Glomerular endothelial cell (primary cell): Measurements from ENCODE around the gene BRS3. TPM values are rescaled to one million over a fixed set of nuclear protein-coding genes. Genes with fewer than 3 reads are reported as not detected.

ENCODE experiments used
- DNase-seq: peaks from one replicate; pipeline ENCODE4 v3.0.0-alpha.2; 2011; ENCODE audit warnings: low read depth, low spot score; ENCODE audit errors: extremely low read depth
- total RNA-seq: library from RNA; depleted of rRNA; stranded (reverse); fragments of >200 nt; gene quantifications from 2 replicates; pipeline ENCODE4 v1.2.3, GENCODE V29; 2015

BRS3 gene
- total RNA-seq, 1 donor from 2014 or later: not detected

- no peak for DNase-seq
These were observed 5.3 kb downstream of the BRS3 start for GRCh38 chrX:136493011-136493410.

GRCh38 chrX:136495043-136495442 lies 7.3 kb downstream of the BRS3 start:
- DNase-seq: no peak

- no peak for DNase-seq
These were observed 8.5 kb downstream of the BRS3 start for GRCh38 chrX:136496186-136496763.

GRCh38 chrX:136496764-136497555 lies 9.2 kb downstream of the BRS3 start:
- peak; percentile 39 for DNase-seq

- DNase-seq: no peak
These were observed 9.9 kb downstream of the BRS3 start, which contains the start of gene HTATSF1 for GRCh38 chrX:136497556-136498052. Gene HTATSF1 (plus strand): TSS chrX:136497592. CDS start chrX:136497685, 93 bp downstream.

- no peak for DNase-seq
These were observed 31.3 kb downstream of the BRS3 start for GRCh38 chrX:136519069-136519468.

GRCh38 chrX:136523770-136524169 lies 36.0 kb downstream of the BRS3 start:
- DNase-seq: no peak

- DNase-seq: no peak
These were observed 38.2 kb downstream of the BRS3 start for GRCh38 chrX:136525738-136526606.

- DNase-seq: no peak
These were observed 41.0 kb downstream of the BRS3 start for GRCh38 chrX:136528645-136529315.

- DNase-seq: no peak
These were observed 42.0 kb downstream of the BRS3 start for GRCh38 chrX:136529795-136530194.

- DNase-seq: no peak
These were observed 44.2 kb downstream of the BRS3 start, which contains the start of gene VGLL1 for GRCh38 chrX:136531951-136532350. Gene VGLL1 (plus strand): TSS chrX:136532215. CDS start chrX:136536021, 3,806 bp downstream.

- DNase-seq: no peak
These were observed 46.4 kb downstream of the BRS3 start for GRCh38 chrX:136534131-136534530.

- no peak for DNase-seq
These were observed 51.1 kb downstream of the BRS3 start for GRCh38 chrX:136538811-136539210.

GRCh38 chrX:136540226-136540625 lies 52.5 kb downstream of the BRS3 start:
- no peak for DNase-seq

- DNase-seq: no peak
These were observed 53.5 kb downstream of the BRS3 start for GRCh38 chrX:136541294-136541693.

GRCh38 chrX:136542281-136542680 lies 54.5 kb downstream of the BRS3 start:
- DNase-seq: no peak
